Retinal pigment epithelial cell (primary cell): ENCODE measurements around the gene TEC.

ENCODE experiments used
- DNase-seq: peaks from one replicate; pipeline ENCODE4 v3.0.0-alpha.2; 2010; ENCODE audit warnings: low read depth
- H3K4me3 ChIP-seq: 2 replicates; pipeline ENCODE4 v1.5.1; 2011; ENCODE audit warnings: mild to moderate bottlenecking, low read length, control low read depth, moderate library complexity
- CTCF ChIP-seq: conservative IDR thresholded peaks from 2 replicates; pipeline ENCODE4 v1.5.1; 2011; ENCODE audit warnings: low read depth, low read length, control low read depth, inconsistent platforms

TEC gene

DNA sequence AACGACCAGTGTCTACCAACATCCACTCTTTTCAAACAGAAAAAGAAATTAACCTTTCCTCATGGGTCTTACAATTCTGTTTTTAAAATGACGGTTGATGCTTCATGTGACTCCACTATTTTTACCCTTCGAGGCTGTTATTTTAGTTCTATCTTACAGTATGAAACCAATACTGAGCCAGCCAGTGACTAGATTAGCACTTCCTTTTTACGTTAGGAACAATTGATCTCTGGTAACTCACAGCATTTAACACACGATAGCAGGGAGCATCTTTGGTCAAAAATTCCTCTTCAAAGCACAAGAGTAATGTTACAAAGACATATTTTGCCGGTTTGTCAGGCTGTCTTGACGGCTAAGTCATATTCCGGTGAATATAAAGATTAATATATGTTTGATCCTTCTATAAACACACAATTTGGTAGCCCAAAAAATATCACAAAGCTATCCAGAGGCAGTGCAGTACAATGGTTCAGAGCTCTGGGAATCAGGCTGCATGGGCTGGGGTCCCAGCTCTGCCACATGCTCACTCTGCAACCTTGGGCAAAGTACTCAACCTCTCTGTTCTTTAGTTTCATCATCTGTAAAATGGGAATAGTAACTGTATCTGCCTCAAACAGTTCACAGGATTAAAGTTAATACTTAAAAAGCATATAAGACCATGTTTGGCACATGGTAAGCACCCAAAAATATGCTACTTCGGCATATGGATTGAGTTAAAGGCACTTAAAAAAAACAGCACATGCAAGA lies 72.7 kb downstream of the TEC start:
- H3K4me3 ChIP-seq, result no peak overlapping the region
- DNase-seq, result no peak
- TF ChIP-seq CTCF, result no peak

DNA sequence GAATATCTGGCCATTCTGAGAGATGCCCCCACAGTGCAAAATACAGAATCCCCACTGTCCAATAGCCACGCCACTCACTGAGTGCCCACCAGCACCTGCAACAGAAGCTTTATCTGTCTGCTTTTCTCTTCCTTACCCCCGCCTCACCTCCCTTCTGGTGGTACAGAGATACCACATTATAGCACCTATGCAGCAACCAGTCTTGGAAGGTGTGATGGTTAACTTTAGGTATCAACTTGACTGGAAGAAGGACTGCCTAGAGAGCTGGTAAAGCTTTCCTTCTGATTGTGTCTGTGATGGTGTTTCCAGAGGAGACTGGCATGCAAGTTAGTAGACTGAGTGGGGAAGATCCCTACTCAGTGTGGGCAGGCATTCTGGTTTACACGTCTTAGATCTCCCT lies 73.8 kb downstream of the TEC start:
- no peak for TF ChIP-seq CTCF
- H3K4me3 ChIP-seq, result no peak overlapping the region
- DNase-seq, result no peak

DNA sequence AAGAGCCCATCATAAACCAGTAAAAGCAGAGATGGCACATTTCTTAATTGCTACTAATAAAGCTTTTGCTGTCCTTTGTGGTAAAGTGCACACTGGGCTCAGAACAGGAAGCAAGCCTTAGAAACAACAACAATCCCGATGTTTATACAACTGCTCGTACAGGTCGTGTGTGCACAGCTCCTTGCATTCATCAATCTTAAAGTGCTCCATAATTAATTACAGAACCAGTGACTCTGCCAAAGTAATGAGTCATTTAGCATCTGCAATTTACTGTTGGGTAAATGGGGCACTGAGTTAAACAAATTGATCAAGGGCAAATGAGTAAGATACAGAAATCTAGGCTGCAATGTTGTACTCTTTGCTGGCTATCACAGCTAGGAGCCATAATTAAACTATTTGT lies 74.3 kb downstream of the TEC start:
- no peak for TF ChIP-seq CTCF
- no peak for DNase-seq
- H3K4me3 ChIP-seq, result no peak overlapping the region

- no peak for TF ChIP-seq CTCF
- no peak for DNase-seq
Measured at GRCh38 chr4:48194971-48195370, 74.7 kb downstream of the TEC start.

DNA sequence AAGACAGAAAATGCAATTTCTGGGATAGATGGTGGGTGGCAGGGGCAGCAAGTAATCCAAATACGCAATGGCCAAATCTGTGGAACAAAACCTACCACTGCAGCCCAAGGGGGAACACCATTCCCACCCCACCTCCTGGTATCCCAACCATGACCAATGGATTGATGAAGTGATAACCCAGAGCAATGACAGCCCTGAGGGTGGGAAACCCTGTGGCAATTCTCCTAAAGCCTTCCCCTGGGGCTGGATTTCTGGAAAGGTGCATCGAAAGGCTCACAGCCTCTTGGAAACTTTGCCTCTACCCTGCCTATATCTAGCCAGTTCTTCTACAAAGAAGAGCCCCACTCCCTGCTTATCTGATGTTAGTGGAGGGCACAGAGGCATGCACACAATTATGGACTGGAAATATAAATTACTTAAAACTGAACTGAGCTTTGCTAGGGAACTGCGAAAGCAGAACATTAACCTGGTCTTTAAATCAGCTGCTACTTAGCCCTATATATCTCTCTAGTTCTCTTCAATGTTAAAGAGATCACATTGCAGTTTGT lies 75.6 kb downstream of the TEC start:
- TF ChIP-seq CTCF, result no peak
- H3K4me3 ChIP-seq, result no peak overlapping the region
- DNase-seq, result no peak

More at GRCh38 chr4:48194971-48195370, 74.7 kb downstream of the TEC start:
- H3K4me3 ChIP-seq, result no peak overlapping the region

- no peak for DNase-seq
- H3K4me3 ChIP-seq, result no peak overlapping the region
- no peak for TF ChIP-seq CTCF
Measured at GRCh38 chr4:48193096-48193836, 76.4 kb downstream of the TEC start.
